Forelimb muscle (tissue), 1 donor: Measurements from ENCODE around the gene TAF4. TPM values are rescaled to one million over a fixed set of nuclear protein-coding genes. Genes with fewer than 3 reads are reported as not detected.
"Not testable (repeated sequence)": the region's sequence is repeated elsewhere in the genome, so short reads cannot be mapped to it uniquely, and the experiment has no call there.

Source experiments
- DNase-seq: peaks from one replicate; pipeline ENCODE4 v3.0.0-alpha.2; 2013; ENCODE audit warnings: low read depth
- polyA plus RNA-seq: library from polyadenylated mRNA; unstranded; fragments of 120-200 nt; gene quantifications from one replicate; pipeline ENCODE4 v1.2.1, GENCODE V29; 2013; ENCODE audit not compliant: insufficient read length

Gene TAF4
- polyA plus RNA-seq, 1 donor = 13.5 TPM

- DNase-seq = no peak
Observed at GRCh38 chr20:62002882-62003480, 62.7 kb downstream of the TAF4 start.

- DNase-seq = no peak
Observed at GRCh38 chr20:62001178-62001715, 64.4 kb downstream of the TAF4 start.

GRCh38 chr20:61998343-61999121 is 67.1 kb downstream of the TAF4 start:
- no peak for DNase-seq

- no peak for DNase-seq
Observed at GRCh38 chr20:61997891-61998290, 67.8 kb downstream of the TAF4 start.

- no peak for DNase-seq
Observed at GRCh38 chr20:61997372-61997771, 68.3 kb downstream of the TAF4 start.

GRCh38 chr20:61994546-61994945 is 71.1 kb downstream of the TAF4 start:
- DNase-seq = no peak

GRCh38 chr20:61993058-61993457 is 72.6 kb downstream of the TAF4 start:
- DNase-seq = no peak

- DNase-seq = no peak
Observed at GRCh38 chr20:61991476-61991875, 74.2 kb downstream of the TAF4 start.

- no peak for DNase-seq
Observed at GRCh38 chr20:61990484-61990883, 75.2 kb downstream of the TAF4 start.

- DNase-seq = no peak
Observed at GRCh38 chr20:61989741-61990140, 75.9 kb downstream of the TAF4 start.

- DNase-seq = no peak
Observed at GRCh38 chr20:61988665-61989064, 77.0 kb downstream of the TAF4 start.

- DNase-seq = no peak
Observed at GRCh38 chr20:61986762-61987321, 78.8 kb downstream of the TAF4 start.

GRCh38 chr20:61985096-61985495 is 80.6 kb downstream of the TAF4 start:
- DNase-seq = no peak

GRCh38 chr20:61984431-61984830 is 81.2 kb downstream of the TAF4 start:
- not testable (repeated sequence) for DNase-seq

- no peak for DNase-seq
Observed at GRCh38 chr20:61983965-61984364, 81.7 kb downstream of the TAF4 start.

GRCh38 chr20:61982951-61983315 is 82.7 kb downstream of the TAF4 start:
- no peak for DNase-seq

GRCh38 chr20:61982191-61982950 is 83.3 kb downstream of the TAF4 start:
- DNase-seq = no peak

- not testable (repeated sequence) for DNase-seq
Observed at GRCh38 chr20:61981691-61982090, 84.0 kb downstream of the TAF4 start.

- DNase-seq = no peak
Observed at GRCh38 chr20:61980647-61981583, 84.8 kb downstream of the TAF4 start.

- DNase-seq = no peak
Observed at GRCh38 chr20:61979701-61980635, 85.7 kb downstream of the TAF4 start.
